DMS 273 treated with DMSO at 0.1 percent for 48 hours (cell line): ENCODE data around the gene SH2D3C.

Experiments
- DNase-seq: peaks from one replicate; lab custom pipeline; 2025; lab: John Stamatoyannopoulos, UW

Gene SH2D3C

GRCh38 chr9:127720031-127720864 is 58.2 kb downstream of the SH2D3C start:
- DNase-seq = no peak

- DNase-seq = no peak
These were observed 60.7 kb downstream of the SH2D3C start for GRCh38 chr9:127717766-127718165.

- no peak for DNase-seq
These were observed 62.1 kb downstream of the SH2D3C start for GRCh38 chr9:127716412-127716811.

GRCh38 chr9:127715470-127716337 is 62.8 kb downstream of the SH2D3C start, which contains the start of the genes PTRH1 and TTC16:
Gene PTRH1, minus strand, starts transcription at chr9:127715663. Its CDS starts 24 bp downstream, at chr9:127715639.
Gene TTC16, plus strand, starts transcription at chr9:127716079. Its CDS starts 67 bp downstream, at chr9:127716146.
- peak; percentile 77 for DNase-seq

GRCh38 chr9:127714951-127715469 is 63.5 kb downstream of the SH2D3C start:
- no peak for DNase-seq

- no peak for DNase-seq
These were observed 64.3 kb downstream of the SH2D3C start for GRCh38 chr9:127714020-127714750.

- DNase-seq = no peak
These were observed 65.6 kb downstream of the SH2D3C start for GRCh38 chr9:127712867-127713266.

GRCh38 chr9:127712371-127712770 is 66.1 kb downstream of the SH2D3C start:
- DNase-seq = no peak

- peak; percentile 52 for DNase-seq
These were observed 66.6 kb downstream of the SH2D3C start for GRCh38 chr9:127711831-127712274.

GRCh38 chr9:127711226-127711701 is 67.2 kb downstream of the SH2D3C start:
- peak; percentile 57 for DNase-seq

- DNase-seq = no peak
These were observed 68.2 kb downstream of the SH2D3C start for GRCh38 chr9:127710204-127710783.

GRCh38 chr9:127708952-127709587 is 69.4 kb downstream of the SH2D3C start:
- DNase-seq = no peak

GRCh38 chr9:127707766-127708165 is 70.7 kb downstream of the SH2D3C start:
- DNase-seq = no peak

- DNase-seq = no peak
These were observed 71.6 kb downstream of the SH2D3C start, which contains the start of gene CFAP157 for GRCh38 chr9:127706836-127707241. Gene CFAP157, plus strand, starts transcription at chr9:127706988. Its CDS starts 44 bp downstream, at chr9:127707032.

- no peak for DNase-seq
These were observed 72.7 kb downstream of the SH2D3C start for GRCh38 chr9:127705577-127706379.

- DNase-seq = no peak
These were observed 75.0 kb downstream of the SH2D3C start for GRCh38 chr9:127703289-127703946.

- peak; percentile 38 for DNase-seq
These were observed 77.7 kb downstream of the SH2D3C start for GRCh38 chr9:127700594-127701255.

- no peak for DNase-seq
These were observed 78.3 kb downstream of the SH2D3C start for GRCh38 chr9:127700140-127700539.
